ENCODE measurements around the gene BAX. TPM values are rescaled to one million over a fixed set of nuclear protein-coding genes. Genes with fewer than 3 reads are reported as not detected.

The BAX gene
- total RNA-seq, 4 donors from 2014 or later: 16.5 to 84.5 (median 39.5) TPM

DNA sequence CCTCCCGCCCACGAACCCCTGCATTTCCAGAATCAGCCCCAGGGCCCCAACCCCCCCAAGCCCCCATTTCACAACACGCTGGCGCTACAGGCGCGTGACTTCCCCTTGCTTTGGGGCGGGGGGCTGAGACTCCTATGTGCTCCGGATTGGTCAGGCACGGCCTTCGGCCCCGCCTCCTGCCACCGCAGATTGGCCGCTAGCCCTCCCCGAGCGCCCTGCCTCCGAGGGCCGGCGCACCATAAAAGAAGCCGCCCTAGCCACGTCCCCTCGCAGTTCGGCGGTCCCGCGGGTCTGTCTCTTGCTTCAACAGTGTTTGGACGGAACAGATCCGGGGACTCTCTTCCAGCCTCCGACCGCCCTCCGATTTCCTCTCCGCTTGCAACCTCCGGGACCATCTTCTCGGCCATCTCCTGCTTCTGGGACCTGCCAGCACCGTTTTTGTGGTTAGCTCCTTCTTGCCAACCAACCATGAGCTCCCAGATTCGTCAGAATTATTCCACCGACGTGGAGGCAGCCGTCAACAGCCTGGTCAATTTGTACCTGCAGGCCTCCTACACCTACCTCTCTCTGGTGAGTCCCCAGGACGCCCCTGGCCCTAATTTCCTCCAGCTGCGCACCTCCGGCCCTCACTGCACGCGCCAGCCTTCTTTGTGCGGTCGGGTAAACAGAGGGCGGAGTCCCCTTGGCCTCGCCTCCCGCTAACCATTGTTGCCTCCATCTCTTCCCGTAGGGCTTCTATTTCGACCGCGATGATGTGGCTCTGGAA, 10.5 kb downstream of the BAX start, which contains the start of gene FTL:
FTL (plus strand) TSS at position 270 of the 766 bp plus-strand sequence; CDS start at position 469, 199 bp downstream.
- Histone ChIP-seq H3K4me3 (peak within 1 kb of the TSS; percentile 77 to 81), H3K9me3 (no peaks in the 10 kb centered on the region), H3K4me1 (peaks cover 0 to 23% of the 10 kb centered on the region in 2 donors), H3K27me3 (no peaks in the 10 kb centered on the region), H3K27ac (peak within 1 kb of the TSS; percentile 97 to 99), H3K36me3 (no peaks in the 10 kb centered on the region)
- DNase-seq: peak; percentile 98
- intact Hi-C loops (cut with DNase I; ENCODE audit: low total_unique reads): loop anchor here (10.0 kb wide), 1 partner anchor 70 kb away; the partner anchor contains the start of gene TULP2
- TF ChIP-seq, protein P1, sequence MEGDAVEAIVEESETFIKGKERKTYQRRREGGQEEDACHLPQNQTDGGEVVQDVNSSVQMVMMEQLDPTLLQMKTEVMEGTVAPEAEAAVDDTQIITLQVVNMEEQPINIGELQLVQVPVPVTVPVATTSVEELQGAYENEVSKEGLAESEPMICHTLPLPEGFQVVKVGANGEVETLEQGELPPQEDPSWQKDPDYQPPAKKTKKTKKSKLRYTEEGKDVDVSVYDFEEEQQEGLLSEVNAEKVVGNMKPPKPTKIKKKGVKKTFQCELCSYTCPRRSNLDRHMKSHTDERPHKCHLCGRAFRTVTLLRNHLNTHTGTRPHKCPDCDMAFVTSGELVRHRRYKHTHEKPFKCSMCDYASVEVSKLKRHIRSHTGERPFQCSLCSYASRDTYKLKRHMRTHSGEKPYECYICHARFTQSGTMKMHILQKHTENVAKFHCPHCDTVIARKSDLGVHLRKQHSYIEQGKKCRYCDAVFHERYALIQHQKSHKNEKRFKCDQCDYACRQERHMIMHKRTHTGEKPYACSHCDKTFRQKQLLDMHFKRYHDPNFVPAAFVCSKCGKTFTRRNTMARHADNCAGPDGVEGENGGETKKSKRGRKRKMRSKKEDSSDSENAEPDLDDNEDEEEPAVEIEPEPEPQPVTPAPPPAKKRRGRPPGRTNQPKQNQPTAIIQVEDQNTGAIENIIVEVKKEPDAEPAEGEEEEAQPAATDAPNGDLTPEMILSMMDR (IDR thresholded peaks at IDR 0.05): peak in 1 of 4 experiments; percentile 27
- TF ChIP-seq POLR2A (IDR thresholded peaks at IDR 0.05): peak; percentile 99

DNA sequence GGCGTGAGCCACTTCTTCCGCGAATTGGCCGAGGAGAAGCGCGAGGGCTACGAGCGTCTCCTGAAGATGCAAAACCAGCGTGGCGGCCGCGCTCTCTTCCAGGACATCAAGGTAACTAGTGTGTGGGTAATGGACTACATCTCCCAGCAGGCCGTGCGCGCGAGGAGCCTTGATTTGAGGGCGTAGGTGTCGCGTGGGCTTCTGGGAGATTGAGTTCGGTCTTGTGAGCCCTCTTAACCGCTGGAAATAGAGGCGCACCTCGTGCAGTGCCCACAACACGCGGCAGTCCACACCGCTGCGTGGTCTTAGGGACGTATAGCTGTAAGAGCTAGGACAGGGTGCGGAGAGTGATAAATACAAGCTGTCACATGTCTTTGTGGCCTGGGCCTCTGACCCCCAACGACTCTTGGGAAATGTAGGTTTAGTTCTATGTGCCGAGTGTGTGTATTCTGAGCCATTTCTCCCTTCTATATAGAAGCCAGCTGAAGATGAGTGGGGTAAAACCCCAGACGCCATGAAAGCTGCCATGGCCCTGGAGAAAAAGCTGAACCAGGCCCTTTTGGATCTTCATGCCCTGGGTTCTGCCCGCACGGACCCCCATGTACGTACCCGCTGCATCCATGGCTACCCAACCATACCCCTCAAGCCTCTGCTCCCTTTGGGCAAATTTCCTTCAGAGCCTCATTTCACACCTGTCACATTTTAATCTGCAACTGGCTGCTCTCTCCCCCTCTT, 11.3 kb downstream of the BAX start:
- no peaks in the 10 kb centered on the region for H3K9me3 ChIP-seq
- H3K36me3 ChIP-seq: no peaks in the 10 kb centered on the region
- intact Hi-C loops (cut with DNase I; ENCODE audit: low total_unique reads): loop anchor here (10.0 kb wide), 1 partner anchor 71 kb away; the partner anchor contains the start of gene TULP2
- peak overlapping the region; percentile 97 to 99 for H3K27ac ChIP-seq
- H3K4me1 ChIP-seq: peaks cover 0 to 23% of the 10 kb centered on the region in 2 donors
- TF ChIP-seq POLR2A (IDR thresholded peaks at IDR 0.05): no peak
- TF ChIP-seq, protein P1 (IDR thresholded peaks at IDR 0.05): no peak
- DNase-seq: peak; percentile 87 to 91
- H3K4me3 ChIP-seq: peak overlapping the region; percentile 77 to 81
- no peaks in the 10 kb centered on the region for H3K27me3 ChIP-seq

DNA sequence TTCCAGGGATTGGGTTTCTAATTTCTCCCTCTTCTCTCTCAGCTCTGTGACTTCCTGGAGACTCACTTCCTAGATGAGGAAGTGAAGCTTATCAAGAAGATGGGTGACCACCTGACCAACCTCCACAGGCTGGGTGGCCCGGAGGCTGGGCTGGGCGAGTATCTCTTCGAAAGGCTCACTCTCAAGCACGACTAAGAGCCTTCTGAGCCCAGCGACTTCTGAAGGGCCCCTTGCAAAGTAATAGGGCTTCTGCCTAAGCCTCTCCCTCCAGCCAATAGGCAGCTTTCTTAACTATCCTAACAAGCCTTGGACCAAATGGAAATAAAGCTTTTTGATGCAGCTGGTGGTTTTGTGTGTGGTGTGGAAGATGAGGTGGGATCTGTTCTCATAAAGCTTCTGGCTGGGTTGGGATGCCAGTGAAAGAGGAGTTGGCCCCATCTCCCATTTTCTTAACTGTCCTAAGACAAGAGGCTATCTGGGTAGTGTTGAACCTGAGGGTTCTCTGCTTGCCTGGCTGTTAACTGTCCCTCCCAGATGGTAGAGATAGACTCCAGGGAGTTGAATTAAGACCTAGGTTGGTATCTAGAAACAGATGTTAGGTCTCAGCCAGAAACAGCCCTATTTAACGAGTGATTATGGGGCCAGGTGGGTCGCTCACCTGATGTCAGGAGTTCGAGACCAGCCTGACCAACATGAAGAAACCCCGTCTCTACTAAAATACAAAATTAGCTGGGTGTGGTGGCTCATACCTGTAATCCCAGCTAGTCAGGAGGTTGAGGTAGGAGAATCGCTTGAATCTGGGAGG, 12.1 kb downstream of the BAX start:
- Histone ChIP-seq H3K4me1 (peaks cover 0 to 23% of the 10 kb centered on the region in 2 donors), H3K36me3 (no peaks in the 10 kb centered on the region), H3K27ac (peak overlapping the region; percentile 97 to 99), H3K9me3 (no peaks in the 10 kb centered on the region), H3K4me3 (peak overlapping the region; percentile 77 to 81), H3K27me3 (no peaks in the 10 kb centered on the region)
- DNase-seq: no peak
- intact Hi-C loops (cut with DNase I; ENCODE audit: low total_unique reads): loop anchor here (10.0 kb wide), 1 partner anchor 72 kb away; the partner anchor contains the start of gene TULP2
- TF ChIP-seq, protein P1 (IDR thresholded peaks at IDR 0.05): no peak
- no peak for TF ChIP-seq POLR2A (IDR thresholded peaks at IDR 0.05)

DNA sequence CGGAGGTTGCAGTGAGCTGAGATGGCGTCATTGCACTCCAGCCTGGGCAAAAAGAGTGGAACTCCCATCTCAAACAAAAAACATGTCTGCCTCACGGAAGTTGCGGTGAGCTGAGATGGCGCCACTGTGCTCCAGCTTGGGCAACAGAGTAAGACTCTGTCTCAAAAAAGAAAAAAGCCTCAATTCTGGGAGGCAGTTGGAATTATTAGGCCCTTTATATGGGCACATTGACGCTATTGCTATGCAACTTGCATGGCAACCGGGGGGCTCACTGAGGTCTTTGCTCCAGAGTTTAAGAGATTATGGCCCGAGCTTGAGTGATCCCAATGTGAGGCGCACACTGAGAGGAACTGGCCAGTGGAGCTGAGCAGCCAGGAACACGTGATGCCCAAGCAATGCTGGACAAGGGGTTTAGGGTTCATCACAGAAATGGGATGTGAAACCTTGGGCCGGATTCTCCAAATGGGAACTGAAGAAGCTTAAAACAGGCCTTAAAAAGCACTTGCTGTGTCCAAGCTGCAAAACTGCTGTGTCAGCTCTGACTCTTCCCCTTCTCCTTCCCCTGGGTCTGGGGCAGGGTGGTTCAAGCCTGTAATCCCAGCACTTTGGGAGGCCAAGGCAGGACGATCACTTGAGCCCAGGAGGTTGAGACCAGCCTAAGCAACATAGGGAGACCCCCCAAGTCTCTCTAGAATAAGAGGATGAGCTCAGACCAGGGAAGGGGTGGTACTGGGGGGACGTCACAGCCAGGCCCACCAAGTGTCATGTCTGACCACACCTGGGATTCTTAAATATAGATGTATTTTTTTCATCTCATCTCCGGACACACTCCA, 12.9 kb downstream of the BAX start:
- DNase-seq: no peak
- Histone ChIP-seq H3K27ac (peak overlapping the region; percentile 4 to 99), H3K36me3 (no peaks in the 10 kb centered on the region), H3K9me3 (no peaks in the 10 kb centered on the region), H3K4me1 (peaks cover 0 to 23% of the 10 kb centered on the region in 2 donors), H3K27me3 (no peaks in the 10 kb centered on the region), H3K4me3 (no peak overlapping the region)
- no peak for TF ChIP-seq POLR2A (IDR thresholded peaks at IDR 0.05)
- TF ChIP-seq, protein P1 (IDR thresholded peaks at IDR 0.05): no peak
- intact Hi-C loops (cut with DNase I; ENCODE audit: low total_unique reads): loop anchor here (10.0 kb wide), 1 partner anchor 73 kb away; the partner anchor contains the start of gene TULP2
